Skin of body (tissue), 2 donors: ENCODE results near the gene SMC5. TPM values are rescaled to one million over a fixed set of nuclear protein-coding genes. Genes with fewer than 3 reads are reported as not detected.
"Not testable (repeated sequence)": the region's sequence is repeated elsewhere in the genome, so short reads cannot be mapped to it uniquely, and the experiment has no call there.

ENCODE experiments used
- DNase-seq: peaks from one replicate; lab custom pipeline; 2025; lab: John Stamatoyannopoulos, UW
- total RNA-seq: library from RNA; depleted of rRNA; stranded (reverse); fragments of >200 nt; gene quantifications from one replicate; pipeline ENCODE4 v1.2.3, GENCODE V29; 2014

Gene SMC5
- total RNA-seq = 41.9 TPM

- peak; percentile 92 for DNase-seq
Measured at GRCh38 chr9:70258692-70259511, at the start of gene SMC5. TSS of gene SMC5 (plus strand) at chr9:70258978. CDS start at chr9:70259079, 101 bp downstream.

GRCh38 chr9:70217029-70217428, 41.7 kb upstream of the SMC5 start:
- DNase-seq = no peak

- DNase-seq = no peak
Measured at GRCh38 chr9:70218767-70219166, 40.0 kb upstream of the SMC5 start.

GRCh38 chr9:70220216-70220615, 38.6 kb upstream of the SMC5 start:
- DNase-seq = no peak

- no peak for DNase-seq
Measured at GRCh38 chr9:70222354-70222753, 36.4 kb upstream of the SMC5 start.

- no peak for DNase-seq
Measured at GRCh38 chr9:70228118-70228517, 30.7 kb upstream of the SMC5 start.

- no peak for DNase-seq
Measured at GRCh38 chr9:70228611-70229010, 30.2 kb upstream of the SMC5 start.

GRCh38 chr9:70229026-70229425, 29.8 kb upstream of the SMC5 start:
- DNase-seq = no peak

GRCh38 chr9:70229579-70229978, 29.2 kb upstream of the SMC5 start:
- DNase-seq = no peak

GRCh38 chr9:70232476-70232875, 26.3 kb upstream of the SMC5 start:
- DNase-seq = no peak

- not testable (repeated sequence) for DNase-seq
Measured at GRCh38 chr9:70234208-70234607, 24.6 kb upstream of the SMC5 start.

- not testable (repeated sequence) for DNase-seq
Measured at GRCh38 chr9:70245952-70246351, 12.8 kb upstream of the SMC5 start.

GRCh38 chr9:70250221-70250620, 8.6 kb upstream of the SMC5 start:
- DNase-seq = no peak

GRCh38 chr9:70255486-70255885, 3.3 kb upstream of the SMC5 start:
- DNase-seq = no peak

GRCh38 chr9:70256123-70256551, 2.6 kb upstream of the SMC5 start:
- DNase-seq = no peak

GRCh38 chr9:70257502-70257901, 1.3 kb upstream of the SMC5 start:
- DNase-seq = no peak

- DNase-seq = peak; percentile 28
Measured at GRCh38 chr9:70257991-70258691, 637 bp upstream of the SMC5 start.

GRCh38 chr9:70259512-70259802, 679 bp downstream of the SMC5 start:
- DNase-seq = no peak

GRCh38 chr9:70260007-70260443, 1.2 kb downstream of the SMC5 start:
- no peak for DNase-seq

- no peak for DNase-seq
Measured at GRCh38 chr9:70260606-70261005, 1.8 kb downstream of the SMC5 start.

- no peak for DNase-seq
Measured at GRCh38 chr9:70261131-70261870, 2.5 kb downstream of the SMC5 start.

- no peak for DNase-seq
Measured at GRCh38 chr9:70262366-70262765, 3.6 kb downstream of the SMC5 start.
